ENCODE results near the gene CPA5.

DNA sequence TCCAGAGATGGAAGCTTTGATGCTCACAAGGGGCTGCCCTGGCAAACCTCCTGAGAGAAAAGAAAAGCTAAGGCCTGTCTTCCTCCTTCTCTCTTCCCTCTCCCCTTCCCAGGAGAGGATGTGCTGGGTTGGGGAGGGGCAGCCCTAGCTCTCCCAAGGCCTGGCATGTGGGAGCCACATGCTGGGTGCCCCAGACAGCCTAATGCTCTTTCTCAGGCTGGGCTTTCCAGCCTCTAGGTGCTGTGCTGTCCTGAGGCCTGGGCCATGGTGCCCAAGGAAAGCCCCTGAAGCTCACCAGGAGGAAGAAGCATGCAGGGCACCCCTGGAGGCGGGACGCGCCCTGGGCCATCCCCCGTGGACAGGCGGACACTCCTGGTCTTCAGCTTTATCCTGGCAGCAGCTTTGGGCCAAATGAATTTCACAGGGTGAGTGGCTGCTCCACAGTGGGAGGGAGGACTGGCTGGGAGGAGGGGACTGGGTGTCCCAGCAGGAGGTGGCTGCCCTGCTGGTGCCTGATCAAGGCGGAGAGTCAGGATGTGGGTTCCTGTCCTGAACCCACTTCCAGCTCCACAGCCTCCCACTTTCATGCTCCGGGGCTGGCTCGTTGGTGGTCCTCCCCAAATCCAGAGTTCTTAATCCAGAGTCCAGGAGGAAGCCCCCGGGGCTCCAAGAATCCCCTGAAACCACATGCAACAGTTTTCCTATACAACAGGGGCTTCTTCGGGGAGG, 1.7 kb downstream of the CPA5 start:
- TF ChIP-seq LEF1 (IDR thresholded peaks at IDR 0.05; ENCODE audit: borderline replicate concordance) (no peak), HDGF (IDR thresholded peaks at IDR 0.05; ENCODE audit: borderline replicate concordance) (no peak), ELF4 (IDR thresholded peaks at IDR 0.05) (no peak), SP1 (IDR thresholded peaks at IDR 0.05) (no peak)

All from HEK293T (cell line).